Measurements from ENCODE around the gene U2AF1L4.

DNA sequence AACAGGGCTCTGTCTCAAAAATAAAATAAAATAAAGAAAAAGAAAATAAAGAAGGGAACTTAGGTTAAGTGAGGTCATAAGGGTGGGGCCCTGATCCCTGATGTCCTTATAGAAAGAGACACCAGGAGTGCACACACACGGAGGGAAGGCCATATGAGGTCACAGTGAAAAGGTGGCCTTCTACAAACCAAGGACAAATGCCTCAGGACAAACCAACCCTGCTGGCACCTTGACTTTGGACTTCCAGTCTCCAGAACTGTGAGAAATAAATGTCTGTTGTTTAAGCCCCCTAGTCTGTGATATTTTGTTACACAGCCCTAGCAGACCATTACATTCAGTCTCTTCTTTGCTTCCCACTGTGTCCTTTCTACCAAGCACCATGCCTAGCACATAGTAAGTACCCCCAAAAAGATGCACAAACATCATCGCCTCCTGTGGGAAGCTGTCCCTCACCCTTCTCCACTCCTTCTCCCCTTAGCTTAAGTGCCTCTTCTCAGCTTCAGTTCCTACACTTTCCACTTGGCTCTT is 49.3 kb downstream of the U2AF1L4 start:
- no peak for TF ChIP-seq POLR2A (IDR thresholded peaks at IDR 0.05; ENCODE audit: extremely low read depth, insufficient read length)
- TF ChIP-seq, protein P1, sequence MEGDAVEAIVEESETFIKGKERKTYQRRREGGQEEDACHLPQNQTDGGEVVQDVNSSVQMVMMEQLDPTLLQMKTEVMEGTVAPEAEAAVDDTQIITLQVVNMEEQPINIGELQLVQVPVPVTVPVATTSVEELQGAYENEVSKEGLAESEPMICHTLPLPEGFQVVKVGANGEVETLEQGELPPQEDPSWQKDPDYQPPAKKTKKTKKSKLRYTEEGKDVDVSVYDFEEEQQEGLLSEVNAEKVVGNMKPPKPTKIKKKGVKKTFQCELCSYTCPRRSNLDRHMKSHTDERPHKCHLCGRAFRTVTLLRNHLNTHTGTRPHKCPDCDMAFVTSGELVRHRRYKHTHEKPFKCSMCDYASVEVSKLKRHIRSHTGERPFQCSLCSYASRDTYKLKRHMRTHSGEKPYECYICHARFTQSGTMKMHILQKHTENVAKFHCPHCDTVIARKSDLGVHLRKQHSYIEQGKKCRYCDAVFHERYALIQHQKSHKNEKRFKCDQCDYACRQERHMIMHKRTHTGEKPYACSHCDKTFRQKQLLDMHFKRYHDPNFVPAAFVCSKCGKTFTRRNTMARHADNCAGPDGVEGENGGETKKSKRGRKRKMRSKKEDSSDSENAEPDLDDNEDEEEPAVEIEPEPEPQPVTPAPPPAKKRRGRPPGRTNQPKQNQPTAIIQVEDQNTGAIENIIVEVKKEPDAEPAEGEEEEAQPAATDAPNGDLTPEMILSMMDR (IDR thresholded peaks at IDR 0.05; ENCODE audit: low read depth, low read length) = no peak

Measured in NB4 (cell line).